HCT116 (cell line): ENCODE measurements around the gene SLC6A17. TPM values are rescaled to one million over a fixed set of nuclear protein-coding genes. Genes with fewer than 3 reads are reported as not detected.

Experiments
- ATAC-seq: fragments of 200-7000 bp; cut with Tn5 transposase; 2 replicates; pipeline ENCODE4 v1.9.1; 2020; ENCODE audit warnings: mild to moderate bottlenecking, moderate library complexity
- BruUV-seq: library from RNA; stranded (reverse); fragments of 400-500 nt; replicated peaks from 2 replicates; lab custom pipeline; 2021; lab: Mats Ljungman, UMichigan
- CTCF ChIA-PET: fragments of 300-600 bp; sonication (Branson Sonifier 250); formaldehyde crosslinking; loops from one replicate; lab custom pipeline; 2021; ENCODE audit warnings: antibody characterized with exemption; lab: Charles Lee
- POLR2A ChIA-PET: fragments of 300-600, 350-600 bp; sonication (Branson Sonifier 250); formaldehyde crosslinking; loops from one replicate; lab custom pipeline; 2021; ENCODE audit warnings: antibody characterized with exemption; lab: Charles Lee
- RAD21 ChIA-PET, 2 experiments: fragments of 300-600 bp; sonication (Branson Sonifier 250); formaldehyde crosslinking; loops; one replicate each; lab custom pipeline; 2023; ENCODE audit warnings: low total read pairs in 2 of 2; ENCODE audit not compliant: uncharacterized antibody in 2 of 2, unreplicated experiment in 2 of 2, low non-redundant PET in 1 of 2; lab: Charles Lee
- DNase-seq: peaks from one replicate; pipeline ENCODE4 v3.0.0-alpha.2; 2010; ENCODE audit warnings: low read depth, low spot score
- H2AFZ ChIP-seq: fragments of 200-600 bp; shearing (Covaris generic), sonication (generic); 2 replicates; pipeline ENCODE4 v1.6.1; 2017; ENCODE audit warnings: low read depth, mixed run types, mixed read lengths, antibody characterized with exemption, low read length; ENCODE audit not compliant: poor library complexity, severe bottlenecking
- H3K27ac ChIP-seq: 2 replicates; pipeline ENCODE4 v1.5.1; 2012; ENCODE audit warnings: low read depth, low read length
- H3K27me3 ChIP-seq: fragments of 200-600 bp; sonication (generic); 2 replicates; pipeline ENCODE4 v1.6.1; 2016; ENCODE audit warnings: mixed run types, low read length, mixed read lengths; ENCODE audit not compliant: insufficient read depth
- H3K36me3 ChIP-seq, 2 experiments: fragments of 200-500 bp in 1 of 2; fragments of 200-600 bp in 1 of 2; sonication (Bioruptor generic) in 1 of 2; sonication (generic) in 1 of 2; 2 replicates each; pipeline versions ENCODE4 v1.5.1 to v1.6.1; 2014 to 2016; ENCODE audit warnings: low read length in 2 of 2, inconsistent platforms in 1 of 2, mixed read lengths in 1 of 2, mixed run types in 1 of 2; ENCODE audit not compliant: insufficient read depth in 2 of 2, control insufficient read depth in 1 of 2
- H3K4me1 ChIP-seq, 2 experiments: fragments of 200-600 bp in 1 of 2; sonication (generic) in 1 of 2; 2 replicates each; pipeline versions ENCODE4 v1.5.1 to v1.6.1; 2012 to 2017; ENCODE audit warnings: low read length in 2 of 2, inconsistent platforms in 1 of 2, mild to moderate bottlenecking in 1 of 2, mixed read lengths in 1 of 2, mixed run types in 1 of 2, moderate library complexity in 1 of 2; ENCODE audit not compliant: insufficient read depth in 2 of 2, control insufficient read depth in 1 of 2
- H3K4me2 ChIP-seq: fragments of 200-600 bp; sonication (generic); 2 replicates; pipeline ENCODE4 v1.6.1; 2017; ENCODE audit warnings: mixed run types, low read length, mixed read lengths
- H3K4me3 ChIP-seq, 2 experiments: fragments of 200-600 bp in 1 of 2; sonication (generic) in 1 of 2; replicated peaks in 1 of 2; 2 replicates each; pipeline ENCODE4 v1.5.1; 2011 to 2016; ENCODE audit warnings: low read length in 2 of 2, control low read depth in 1 of 2, low read depth in 1 of 2, mild to moderate bottlenecking in 1 of 2, mixed read lengths in 1 of 2, mixed run types in 1 of 2
- H3K79me2 ChIP-seq: fragments of 200-600 bp; sonication (generic); 2 replicates; pipeline ENCODE4 v1.6.1; 2017; ENCODE audit warnings: mild to moderate bottlenecking, mixed run types, low read length, moderate library complexity, mixed read lengths; ENCODE audit not compliant: insufficient read depth
- H3K9ac ChIP-seq: fragments of 200-600 bp; sonication (generic); 2 replicates; pipeline ENCODE4 v1.6.1; 2016; ENCODE audit warnings: low read length, mixed read lengths
- H3K9me2 ChIP-seq: fragments of 200-600 bp; sonication (generic), shearing (Covaris generic); 2 replicates; pipeline ENCODE4 v1.6.1; 2017; ENCODE audit warnings: mixed run types, mild to moderate bottlenecking, moderate library complexity; ENCODE audit not compliant: insufficient read depth
- H3K9me3 ChIP-seq, 2 experiments: fragments of 200-500 bp in 1 of 2; fragments of 200-600 bp in 1 of 2; sonication (Bioruptor generic) in 1 of 2; sonication (generic) in 1 of 2; 2 replicates each; pipeline ENCODE4 v1.6.1; 2014 to 2017; ENCODE audit warnings: low read length in 2 of 2, mixed read lengths in 2 of 2, inconsistent platforms in 1 of 2, low read depth in 1 of 2, mild to moderate bottlenecking in 1 of 2, mixed run types in 1 of 2, moderate library complexity in 1 of 2; ENCODE audit not compliant: control insufficient read depth in 1 of 2, insufficient read depth in 1 of 2
- H4K20me1 ChIP-seq: fragments of 200-600 bp; sonication (generic), shearing (Covaris generic); 2 replicates; pipeline ENCODE4 v1.6.1; 2017; ENCODE audit warnings: mixed run types, mild to moderate bottlenecking, moderate library complexity; ENCODE audit not compliant: insufficient read depth
- CBX3 ChIP-seq: IDR thresholded peaks from 2 replicates; pipeline ENCODE4 v1.6.1; 2012; ENCODE audit warnings: low read depth
- CEBPB ChIP-seq: IDR thresholded peaks from 2 replicates; pipeline ENCODE4 v1.6.1; 2012; ENCODE audit warnings: low read depth
- EZH2 ChIP-seq: fragments of 200-600 bp; sonication (generic); IDR thresholded peaks from 2 replicates; pipeline ENCODE4 v1.6.1; 2017; ENCODE audit warnings: antibody characterized with exemption, mixed run types
- EZH2phosphoT487 ChIP-seq: fragments of 200-600 bp; IDR thresholded peaks from 2 replicates; pipeline ENCODE4 v1.6.1; 2018; ENCODE audit warnings: antibody characterized with exemption, borderline replicate concordance
- FOSL1 ChIP-seq: IDR thresholded peaks from 2 replicates; pipeline ENCODE4 v1.6.1; 2012; ENCODE audit warnings: low read depth
- JUND ChIP-seq: IDR thresholded peaks from 2 replicates; pipeline ENCODE4 v1.6.1; 2012
- MAX ChIP-seq: IDR thresholded peaks from 2 replicates; pipeline ENCODE4 v1.6.1; 2012
- POLR2A ChIP-seq: IDR thresholded peaks from 2 replicates; pipeline ENCODE4 v1.7.0; 2011; ENCODE audit warnings: borderline replicate concordance; ENCODE audit not compliant: insufficient read depth, insufficient read length; ENCODE audit errors: extremely low read depth
- RAD21 ChIP-seq: IDR thresholded peaks from 2 replicates; pipeline ENCODE4 v1.6.1; 2012; ENCODE audit warnings: low read depth, mild to moderate bottlenecking
- REST ChIP-seq: IDR thresholded peaks from 2 replicates; pipeline ENCODE4 v1.6.1; 2012; ENCODE audit warnings: low read depth
- SP1 ChIP-seq: IDR thresholded peaks from 2 replicates; pipeline ENCODE4 v1.6.1; 2012; ENCODE audit warnings: low read depth
- SRF ChIP-seq: IDR thresholded peaks from 2 replicates; pipeline ENCODE4 v1.6.1; 2012; ENCODE audit warnings: low read depth
- TCF7L2 ChIP-seq: IDR thresholded peaks from 2 replicates; pipeline ENCODE4 v1.7.0; 2011; ENCODE audit warnings: borderline replicate concordance, inconsistent platforms; ENCODE audit not compliant: insufficient read depth, insufficient read length; ENCODE audit errors: extremely low read depth
- YY1 ChIP-seq: IDR thresholded peaks from 2 replicates; pipeline ENCODE4 v1.6.1; 2011; ENCODE audit warnings: low read length, low read depth, moderate library complexity, mild to moderate bottlenecking; ENCODE audit not compliant: insufficient replicate concordance; ENCODE audit errors: extremely low read depth
- ZFX ChIP-seq: fragments of 450-650 bp; IDR thresholded peaks from 2 replicates; pipeline ENCODE4 v1.6.1; 2017
- intact Hi-C: fragments of 100-400 bp; cut with micrococcal nuclease; formaldehyde crosslinking; loops from 2 replicates; pipeline ENCODE4 v1.10.0; 2022
- total RNA-seq: library from RNA; stranded (reverse); gene quantifications from one replicate; pipeline ENCODE4 v1.2.1, GENCODE V29; 2021; ENCODE audit not compliant: unreplicated experiment

Gene SLC6A17
- total RNA-seq, 1 experiment from 2014 or later, result 10.5 TPM

GRCh38 chr1:110134050-110134595, 16.2 kb upstream of the SLC6A17 start:
- no peak for DNase-seq
- no peaks in the 10 kb centered on the region for H4K20me1 ChIP-seq
- ATAC-seq, result no peak
- H3K4me2 ChIP-seq, result no peak overlapping the region
- no peak overlapping the region for H3K9ac ChIP-seq
- H3K4me1 ChIP-seq, result peaks cover 2 to 8% of the 10 kb centered on the region in 2 experiments; a peak in 1 of 4 replicates
- POLR2A ChIA-PET, result interaction anchor here (1.3 kb wide), 1 partner anchor 10 kb away, joined by 3 read pairs; no protein-coding TSS in a partner anchor
- TF ChIP-seq YY1, result no peak
- no peak for TF ChIP-seq SRF
- TF ChIP-seq EZH2phosphoT487, result no peak
- TF ChIP-seq REST, result no peak
- TF ChIP-seq SP1, result no peak
- TF ChIP-seq FOSL1, result no peak
- TF ChIP-seq CEBPB, result no peak
- no peak for TF ChIP-seq TCF7L2
- TF ChIP-seq POLR2A, result no peak
- TF ChIP-seq CBX3, result no peak
- no peak for TF ChIP-seq JUND
- TF ChIP-seq MAX, result no peak
- no peak for TF ChIP-seq ZFX
- TF ChIP-seq RAD21, result no peak
- TF ChIP-seq EZH2, result no peak
- no peak overlapping the region for H3K27ac ChIP-seq
- no TSS peak for BruUV-seq
- no peak overlapping the region for H2AFZ ChIP-seq
- H3K79me2 ChIP-seq, result no peaks in the 10 kb centered on the region
- RAD21 ChIA-PET, result no interaction called here
- H3K4me3 ChIP-seq, result no peak overlapping the region
- H3K27me3 ChIP-seq, result peaks cover 27% of the 10 kb centered on the region
- CTCF ChIA-PET, result no interaction called here
- H3K9me3 ChIP-seq, result no peaks in the 10 kb centered on the region
- no peaks in the 10 kb centered on the region for H3K36me3 ChIP-seq
- no peaks in the 10 kb centered on the region for H3K9me2 ChIP-seq
- intact Hi-C loops, result no loop called here
